ENCODE data around the gene PSMC5.

DNA sequence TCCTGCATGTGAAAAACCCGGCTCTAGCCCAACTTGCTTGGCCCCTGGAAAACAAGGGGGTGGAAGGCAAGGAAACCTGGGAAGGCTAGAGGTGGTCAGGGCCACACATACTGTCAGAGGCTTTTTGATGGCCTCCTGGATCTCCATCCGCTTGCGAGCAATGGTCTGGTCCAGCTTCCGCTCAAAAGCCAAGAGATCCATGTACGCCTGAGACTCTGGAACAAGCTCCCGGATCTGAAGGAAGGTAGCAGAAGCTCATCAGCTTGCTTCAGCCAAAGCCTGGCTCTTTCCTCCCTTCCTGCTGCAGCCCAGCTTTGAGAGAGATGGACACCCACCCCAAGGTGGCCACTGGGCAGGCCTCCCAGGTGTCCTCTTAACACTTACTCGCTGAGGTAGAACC lies 9.6 kb downstream of the PSMC5 start:
- TF ChIP-seq EP300 (conservative IDR thresholded peaks at IDR 0.05; ENCODE audit: poor library complexity, severe bottlenecking) (no peak), CTCF (IDR thresholded peaks at IDR 0.05; ENCODE audit: poor library complexity, severe bottlenecking) (no peak), REST (IDR thresholded peaks at IDR 0.05; ENCODE audit: borderline replicate concordance) (no peak), POLR2AphosphoS5 (IDR thresholded peaks at IDR 0.05) (no peak)
